HCT116 (cell line): ENCODE data around the gene USH1C. TPM values are rescaled to one million over a fixed set of nuclear protein-coding genes. Genes with fewer than 3 reads are reported as not detected.

ENCODE experiments used
- ATAC-seq: fragments of 200-7000 bp; cut with Tn5 transposase; 2 replicates; pipeline ENCODE4 v1.9.1; 2020; ENCODE audit warnings: mild to moderate bottlenecking, moderate library complexity
- BruUV-seq: library from RNA; stranded (reverse); fragments of 400-500 nt; replicated peaks from 2 replicates; lab custom pipeline; 2021; lab: Mats Ljungman, UMichigan
- CTCF ChIA-PET: fragments of 300-600 bp; sonication (Branson Sonifier 250); formaldehyde crosslinking; loops from one replicate; lab custom pipeline; 2021; ENCODE audit warnings: antibody characterized with exemption; lab: Charles Lee
- POLR2A ChIA-PET: fragments of 300-600, 350-600 bp; sonication (Branson Sonifier 250); formaldehyde crosslinking; loops from one replicate; lab custom pipeline; 2021; ENCODE audit warnings: antibody characterized with exemption; lab: Charles Lee
- RAD21 ChIA-PET, 2 experiments: fragments of 300-600 bp; sonication (Branson Sonifier 250); formaldehyde crosslinking; loops; one replicate each; lab custom pipeline; 2023; ENCODE audit warnings: low total read pairs in 2 of 2; ENCODE audit not compliant: uncharacterized antibody in 2 of 2, unreplicated experiment in 2 of 2, low non-redundant PET in 1 of 2; lab: Charles Lee
- DNase-seq: peaks from one replicate; pipeline ENCODE4 v3.0.0-alpha.2; 2010; ENCODE audit warnings: low read depth, low spot score
- H2AFZ ChIP-seq: fragments of 200-600 bp; shearing (Covaris generic), sonication (generic); 2 replicates; pipeline ENCODE4 v1.6.1; 2017; ENCODE audit warnings: low read depth, mixed run types, mixed read lengths, antibody characterized with exemption, low read length; ENCODE audit not compliant: poor library complexity, severe bottlenecking
- H3K27ac ChIP-seq: 2 replicates; pipeline ENCODE4 v1.5.1; 2012; ENCODE audit warnings: low read depth, low read length
- H3K27me3 ChIP-seq: fragments of 200-600 bp; sonication (generic); 2 replicates; pipeline ENCODE4 v1.6.1; 2016; ENCODE audit warnings: mixed run types, low read length, mixed read lengths; ENCODE audit not compliant: insufficient read depth
- H3K36me3 ChIP-seq, 2 experiments: fragments of 200-500 bp in 1 of 2; fragments of 200-600 bp in 1 of 2; sonication (Bioruptor generic) in 1 of 2; sonication (generic) in 1 of 2; 2 replicates each; pipeline versions ENCODE4 v1.5.1 to v1.6.1; 2014 to 2016; ENCODE audit warnings: low read length in 2 of 2, inconsistent platforms in 1 of 2, mixed read lengths in 1 of 2, mixed run types in 1 of 2; ENCODE audit not compliant: insufficient read depth in 2 of 2, control insufficient read depth in 1 of 2
- H3K4me1 ChIP-seq, 2 experiments: fragments of 200-600 bp in 1 of 2; sonication (generic) in 1 of 2; 2 replicates each; pipeline versions ENCODE4 v1.5.1 to v1.6.1; 2012 to 2017; ENCODE audit warnings: low read length in 2 of 2, inconsistent platforms in 1 of 2, mild to moderate bottlenecking in 1 of 2, mixed read lengths in 1 of 2, mixed run types in 1 of 2, moderate library complexity in 1 of 2; ENCODE audit not compliant: insufficient read depth in 2 of 2, control insufficient read depth in 1 of 2
- H3K4me2 ChIP-seq: fragments of 200-600 bp; sonication (generic); 2 replicates; pipeline ENCODE4 v1.6.1; 2017; ENCODE audit warnings: mixed run types, low read length, mixed read lengths
- H3K4me3 ChIP-seq, 2 experiments: fragments of 200-600 bp in 1 of 2; sonication (generic) in 1 of 2; replicated peaks in 1 of 2; 2 replicates each; pipeline ENCODE4 v1.5.1; 2011 to 2016; ENCODE audit warnings: low read length in 2 of 2, control low read depth in 1 of 2, low read depth in 1 of 2, mild to moderate bottlenecking in 1 of 2, mixed read lengths in 1 of 2, mixed run types in 1 of 2
- H3K79me2 ChIP-seq: fragments of 200-600 bp; sonication (generic); 2 replicates; pipeline ENCODE4 v1.6.1; 2017; ENCODE audit warnings: mild to moderate bottlenecking, mixed run types, low read length, moderate library complexity, mixed read lengths; ENCODE audit not compliant: insufficient read depth
- H3K9ac ChIP-seq: fragments of 200-600 bp; sonication (generic); 2 replicates; pipeline ENCODE4 v1.6.1; 2016; ENCODE audit warnings: low read length, mixed read lengths
- H3K9me2 ChIP-seq: fragments of 200-600 bp; sonication (generic), shearing (Covaris generic); 2 replicates; pipeline ENCODE4 v1.6.1; 2017; ENCODE audit warnings: mixed run types, mild to moderate bottlenecking, moderate library complexity; ENCODE audit not compliant: insufficient read depth
- H3K9me3 ChIP-seq, 2 experiments: fragments of 200-500 bp in 1 of 2; fragments of 200-600 bp in 1 of 2; sonication (Bioruptor generic) in 1 of 2; sonication (generic) in 1 of 2; 2 replicates each; pipeline ENCODE4 v1.6.1; 2014 to 2017; ENCODE audit warnings: low read length in 2 of 2, mixed read lengths in 2 of 2, inconsistent platforms in 1 of 2, low read depth in 1 of 2, mild to moderate bottlenecking in 1 of 2, mixed run types in 1 of 2, moderate library complexity in 1 of 2; ENCODE audit not compliant: control insufficient read depth in 1 of 2, insufficient read depth in 1 of 2
- H4K20me1 ChIP-seq: fragments of 200-600 bp; sonication (generic), shearing (Covaris generic); 2 replicates; pipeline ENCODE4 v1.6.1; 2017; ENCODE audit warnings: mixed run types, mild to moderate bottlenecking, moderate library complexity; ENCODE audit not compliant: insufficient read depth
- CBX3 ChIP-seq: IDR thresholded peaks from 2 replicates; pipeline ENCODE4 v1.6.1; 2012; ENCODE audit warnings: low read depth
- CEBPB ChIP-seq: IDR thresholded peaks from 2 replicates; pipeline ENCODE4 v1.6.1; 2012; ENCODE audit warnings: low read depth
- CTCF ChIP-seq, 3 experiments: fragments of 200-600 bp in 1 of 3; sonication (generic) in 1 of 3; IDR thresholded peaks in 2 of 3; conservative IDR thresholded peaks in 1 of 3; 2 replicates each; pipeline ENCODE4 v1.5.1; 2012 to 2017; ENCODE audit warnings: low read depth in 2 of 3, low read length in 2 of 3, antibody characterized with exemption in 1 of 3, borderline replicate concordance in 1 of 3, control low read depth in 1 of 3, mild to moderate bottlenecking in 1 of 3, mixed read lengths in 1 of 3, mixed run types in 1 of 3, moderate library complexity in 1 of 3; ENCODE audit not compliant: insufficient read depth in 1 of 3
- EGR1 ChIP-seq: IDR thresholded peaks from 2 replicates; pipeline ENCODE4 v1.6.1; 2012; ENCODE audit warnings: low read depth
- EZH2 ChIP-seq: fragments of 200-600 bp; sonication (generic); IDR thresholded peaks from 2 replicates; pipeline ENCODE4 v1.6.1; 2017; ENCODE audit warnings: antibody characterized with exemption, mixed run types
- EZH2phosphoT487 ChIP-seq: fragments of 200-600 bp; IDR thresholded peaks from 2 replicates; pipeline ENCODE4 v1.6.1; 2018; ENCODE audit warnings: antibody characterized with exemption, borderline replicate concordance
- FOSL1 ChIP-seq: IDR thresholded peaks from 2 replicates; pipeline ENCODE4 v1.6.1; 2012; ENCODE audit warnings: low read depth
- POLR2A ChIP-seq: IDR thresholded peaks from 2 replicates; pipeline ENCODE4 v1.7.0; 2011; ENCODE audit warnings: borderline replicate concordance; ENCODE audit not compliant: insufficient read depth, insufficient read length; ENCODE audit errors: extremely low read depth
- POLR2AphosphoS5 ChIP-seq: IDR thresholded peaks from 2 replicates; pipeline ENCODE4 v1.6.1; 2011; ENCODE audit warnings: mild to moderate bottlenecking, low read depth, low read length, moderate library complexity
- SIN3A ChIP-seq: IDR thresholded peaks from 2 replicates; pipeline ENCODE4 v1.6.1; 2012; ENCODE audit warnings: low read depth
- SP1 ChIP-seq: IDR thresholded peaks from 2 replicates; pipeline ENCODE4 v1.6.1; 2012; ENCODE audit warnings: low read depth
- SRF ChIP-seq: IDR thresholded peaks from 2 replicates; pipeline ENCODE4 v1.6.1; 2012; ENCODE audit warnings: low read depth
- TCF7L2 ChIP-seq: IDR thresholded peaks from 2 replicates; pipeline ENCODE4 v1.7.0; 2011; ENCODE audit warnings: borderline replicate concordance, inconsistent platforms; ENCODE audit not compliant: insufficient read depth, insufficient read length; ENCODE audit errors: extremely low read depth
- YY1 ChIP-seq: IDR thresholded peaks from 2 replicates; pipeline ENCODE4 v1.6.1; 2011; ENCODE audit warnings: low read length, low read depth, moderate library complexity, mild to moderate bottlenecking; ENCODE audit not compliant: insufficient replicate concordance; ENCODE audit errors: extremely low read depth
- ZFX ChIP-seq: fragments of 450-650 bp; IDR thresholded peaks from 2 replicates; pipeline ENCODE4 v1.6.1; 2017
- intact Hi-C: fragments of 100-400 bp; cut with micrococcal nuclease; formaldehyde crosslinking; loops from 2 replicates; pipeline ENCODE4 v1.10.0; 2022
- total RNA-seq: library from RNA; stranded (reverse); gene quantifications from one replicate; pipeline ENCODE4 v1.2.1, GENCODE V29; 2021; ENCODE audit not compliant: unreplicated experiment
- TF ChIP-seq, protein P1 (sequence below): IDR thresholded peaks from 2 replicates; pipeline ENCODE4 v1.6.1; 2012; ENCODE audit warnings: low read depth
- TF ChIP-seq, protein P2 (sequence below): IDR thresholded peaks from 2 replicates; pipeline ENCODE4 v1.6.1; 2012

USH1C gene
- total RNA-seq, 1 experiment from 2014 or later: 13.4 TPM

- TF ChIP-seq, protein P1, sequence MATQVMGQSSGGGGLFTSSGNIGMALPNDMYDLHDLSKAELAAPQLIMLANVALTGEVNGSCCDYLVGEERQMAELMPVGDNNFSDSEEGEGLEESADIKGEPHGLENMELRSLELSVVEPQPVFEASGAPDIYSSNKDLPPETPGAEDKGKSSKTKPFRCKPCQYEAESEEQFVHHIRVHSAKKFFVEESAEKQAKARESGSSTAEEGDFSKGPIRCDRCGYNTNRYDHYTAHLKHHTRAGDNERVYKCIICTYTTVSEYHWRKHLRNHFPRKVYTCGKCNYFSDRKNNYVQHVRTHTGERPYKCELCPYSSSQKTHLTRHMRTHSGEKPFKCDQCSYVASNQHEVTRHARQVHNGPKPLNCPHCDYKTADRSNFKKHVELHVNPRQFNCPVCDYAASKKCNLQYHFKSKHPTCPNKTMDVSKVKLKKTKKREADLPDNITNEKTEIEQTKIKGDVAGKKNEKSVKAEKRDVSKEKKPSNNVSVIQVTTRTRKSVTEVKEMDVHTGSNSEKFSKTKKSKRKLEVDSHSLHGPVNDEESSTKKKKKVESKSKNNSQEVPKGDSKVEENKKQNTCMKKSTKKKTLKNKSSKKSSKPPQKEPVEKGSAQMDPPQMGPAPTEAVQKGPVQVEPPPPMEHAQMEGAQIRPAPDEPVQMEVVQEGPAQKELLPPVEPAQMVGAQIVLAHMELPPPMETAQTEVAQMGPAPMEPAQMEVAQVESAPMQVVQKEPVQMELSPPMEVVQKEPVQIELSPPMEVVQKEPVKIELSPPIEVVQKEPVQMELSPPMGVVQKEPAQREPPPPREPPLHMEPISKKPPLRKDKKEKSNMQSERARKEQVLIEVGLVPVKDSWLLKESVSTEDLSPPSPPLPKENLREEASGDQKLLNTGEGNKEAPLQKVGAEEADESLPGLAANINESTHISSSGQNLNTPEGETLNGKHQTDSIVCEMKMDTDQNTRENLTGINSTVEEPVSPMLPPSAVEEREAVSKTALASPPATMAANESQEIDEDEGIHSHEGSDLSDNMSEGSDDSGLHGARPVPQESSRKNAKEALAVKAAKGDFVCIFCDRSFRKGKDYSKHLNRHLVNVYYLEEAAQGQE: no peak
- TF ChIP-seq, protein P2, sequence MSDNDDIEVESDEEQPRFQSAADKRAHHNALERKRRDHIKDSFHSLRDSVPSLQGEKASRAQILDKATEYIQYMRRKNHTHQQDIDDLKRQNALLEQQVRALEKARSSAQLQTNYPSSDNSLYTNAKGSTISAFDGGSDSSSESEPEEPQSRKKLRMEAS: no peak
- TF ChIP-seq EGR1: no peak
These were observed 54.5 kb downstream of the USH1C start (continued) for GRCh38 chr11:17489751-17490150.

- Histone ChIP-seq H3K79me2 (no peaks in the 10 kb centered on the region), H3K4me3 (no peak overlapping the region), H3K9me2 (no peaks in the 10 kb centered on the region), H3K27me3 (no peaks in the 10 kb centered on the region), H3K4me1 (peaks cover 0 to 5% of the 10 kb centered on the region in 2 experiments; a peak in 1 of 4 replicates), H4K20me1 (no peaks in the 10 kb centered on the region), H3K27ac (no peak overlapping the region), H2AFZ (no peak overlapping the region), H3K9ac (no peak overlapping the region), H3K36me3 (no peaks in the 10 kb centered on the region), H3K9me3 (no peaks in the 10 kb centered on the region), H3K4me2 (no peak overlapping the region)
- no TSS peak for BruUV-seq
- intact Hi-C loops: no loop called here
- POLR2A ChIA-PET: no interaction called here
- no peak for DNase-seq
- RAD21 ChIA-PET: no interaction called here
- CTCF ChIA-PET: interaction anchor here (1.0 kb wide), 1 partner anchor 15 kb away, joined by 3 read pairs; no protein-coding TSS in a partner anchor
- TF ChIP-seq SP1 (no peak), EZH2phosphoT487 (no peak), POLR2AphosphoS5 (no peak), CEBPB (no peak), SRF (no peak), TCF7L2 (no peak), ZFX (no peak), FOSL1 (no peak), CBX3 (no peak), SIN3A (no peak), CTCF (IDR thresholded peaks at IDR 0.05 in 2 of 3, conservative IDR thresholded peaks at IDR 0.05 in 1 of 3; ENCODE audit: borderline replicate concordance in 1 of 3, insufficient read depth in 1 of 3, low read depth in 2 of 3, low read length in 2 of 3) (no peak), POLR2A (no peak), YY1 (no peak), EZH2 (no peak)
- TF ChIP-seq, protein P1: no peak
- TF ChIP-seq, protein P2: no peak
- ATAC-seq: no peak
These were observed 55.7 kb downstream of the USH1C start for GRCh38 chr11:17488563-17488962.
